ENCODE measurements around the gene NLRP6. TPM values are rescaled to one million over a fixed set of nuclear protein-coding genes. Genes with fewer than 3 reads are reported as not detected.

Gene NLRP6
- total and polyA plus RNA-seq, 4 experiments from 2014 or later = 1.4 to 26.3 (median 18.4) TPM

- H3K27me3 ChIP-seq (ENCODE audit: insufficient read depth, low read length) = no peaks in the 10 kb centered on the region
- H3K9me3 ChIP-seq (ENCODE audit: control insufficient read depth in 1 of 2, low read length in 2 of 2) = no peaks in the 10 kb centered on the region
- no peak overlapping the region for H3K4me3 ChIP-seq (ENCODE audit: low read length in 2 of 2)
- ChIA-PET CTCF (ENCODE audit: partially characterized antibody) (interaction anchor here (0.8 to 3.1 kb wide), 3 partner anchors 13 to 72 kb away, joined by 3 to 12 read pairs (median 5); no protein-coding TSS in a partner anchor), POLR2A (ENCODE audit: partially characterized antibody) (interaction anchor here (0.5 to 14.3 kb wide), 13 partner anchors 11 to 158 kb away, joined by 3 to 549 read pairs (median 29); partner anchors contain the start of genes BET1L, IFITM2, NLRP6 and PTDSS2)
- peaks cover 22% of the 10 kb centered on the region for H3K4me1 ChIP-seq (ENCODE audit: insufficient read depth, low read length)
- Mint-ChIP-seq H3K36me3 (peaks cover 0 to 34% of the 10 kb centered on the region in 2 donors), H3K27me3 (no peaks in the 10 kb centered on the region), H3K9me3 (peaks cover 0 to 1% (median 0%) of the 10 kb centered on the region in 8 donors), H3K27ac (peak overlapping the region; percentile 42 to 89 (median 73)), H3K4me1 (peaks cover 9 to 40% (median 21%) of the 10 kb centered on the region in 4 donors), H3K4me3 (peak overlapping the region in 4 of 8 donors; percentile 17 to 76 (median 38))
- H3K36me3 ChIP-seq (ENCODE audit: insufficient read depth, low read length) = peaks cover 8% of the 10 kb centered on the region
- H3K27ac ChIP-seq (ENCODE audit: low read depth, low read length) = no peak overlapping the region
- intact Hi-C loops (cut with micrococcal nuclease) = no loop called here
- peak in 1 of 5 donors; percentile 28 for DNase-seq
Observed at GRCh38 chr11:291281-292210, 13.3 kb downstream of the NLRP6 start.

DNA sequence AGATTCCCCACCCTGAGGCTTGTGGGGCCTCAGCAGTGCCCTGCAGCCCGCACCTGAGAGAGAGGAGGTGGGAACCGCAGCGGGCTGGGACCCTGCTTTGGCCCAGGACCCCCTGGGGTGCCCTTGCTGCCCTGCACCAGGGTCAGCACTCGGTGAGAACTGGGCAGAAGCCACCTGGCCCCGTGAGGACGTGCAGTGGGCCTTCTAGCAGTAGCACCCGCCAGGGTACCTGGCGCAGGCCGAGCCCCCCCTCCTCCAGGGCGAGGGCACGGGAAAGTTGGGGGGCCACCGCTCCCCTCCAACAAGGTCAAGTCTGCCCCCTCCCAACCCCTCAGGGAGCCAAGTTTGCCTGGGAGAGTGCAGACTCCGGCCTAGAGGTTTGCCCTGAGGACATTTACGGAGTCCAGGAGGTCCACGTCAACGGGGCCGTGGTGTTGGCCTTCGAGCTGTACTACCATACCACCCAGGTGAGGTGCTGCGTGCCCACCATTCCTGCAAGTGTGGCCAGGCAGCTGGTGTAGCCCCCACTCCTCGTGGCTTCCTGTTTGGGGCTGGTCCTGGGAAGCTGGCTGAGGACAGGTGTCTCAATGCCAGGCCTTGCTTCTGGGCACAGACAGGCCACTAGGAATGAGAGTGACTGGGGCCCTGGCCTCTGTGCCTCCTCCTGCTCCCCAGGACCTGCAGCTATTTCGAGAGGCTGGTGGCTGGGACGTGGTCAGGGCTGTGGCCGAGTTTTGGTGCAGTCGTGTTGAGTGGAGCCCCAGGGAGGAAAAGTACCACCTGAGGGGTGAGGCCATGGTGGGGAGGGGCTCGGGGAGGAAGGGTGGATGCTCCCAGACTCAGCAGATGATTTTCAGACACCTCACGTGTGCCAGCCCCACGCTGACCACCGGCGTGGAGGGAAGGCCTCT is 14.3 kb downstream of the NLRP6 start:
- Mint-ChIP-seq H3K27ac (peak overlapping the region in 2 of 7 donors; percentile 25 to 42), H3K4me1 (peaks cover 10 to 38% (median 23%) of the 10 kb centered on the region in 4 donors), H3K4me3 (peak overlapping the region in 1 of 8 donors; percentile 7), H3K9me3 (peaks cover 0 to 1% (median 0%) of the 10 kb centered on the region in 8 donors), H3K27me3 (no peaks in the 10 kb centered on the region), H3K36me3 (peaks cover 0 to 30% of the 10 kb centered on the region in 2 donors)
- ChIA-PET POLR2A (ENCODE audit: partially characterized antibody) (interaction anchor here (0.5 to 9.9 kb wide), 5 partner anchors 12 to 157 kb away, joined by 3 to 148 read pairs (median 9); partner anchors contain the start of genes BET1L, IFITM2, NLRP6 and RIC8A), CTCF (ENCODE audit: partially characterized antibody) (interaction anchor here (0.8 to 1.5 kb wide), 2 partner anchors 12 to 71 kb away, joined by 3 to 5 read pairs; no protein-coding TSS in a partner anchor)
- H3K27ac ChIP-seq (ENCODE audit: low read depth, low read length) = no peak overlapping the region
- no peak overlapping the region for H3K4me3 ChIP-seq (ENCODE audit: low read length in 2 of 2)
- H3K36me3 ChIP-seq (ENCODE audit: insufficient read depth, low read length) = peaks cover 8% of the 10 kb centered on the region
- peak in 1 of 5 donors; percentile 41 for DNase-seq
- H3K27me3 ChIP-seq (ENCODE audit: insufficient read depth, low read length) = no peaks in the 10 kb centered on the region
- H3K9me3 ChIP-seq (ENCODE audit: control insufficient read depth in 1 of 2, low read length in 2 of 2) = no peaks in the 10 kb centered on the region
- intact Hi-C loops (cut with micrococcal nuclease) = no loop called here
- H3K4me1 ChIP-seq (ENCODE audit: insufficient read depth, low read length) = peaks cover 25% of the 10 kb centered on the region

DNA sequence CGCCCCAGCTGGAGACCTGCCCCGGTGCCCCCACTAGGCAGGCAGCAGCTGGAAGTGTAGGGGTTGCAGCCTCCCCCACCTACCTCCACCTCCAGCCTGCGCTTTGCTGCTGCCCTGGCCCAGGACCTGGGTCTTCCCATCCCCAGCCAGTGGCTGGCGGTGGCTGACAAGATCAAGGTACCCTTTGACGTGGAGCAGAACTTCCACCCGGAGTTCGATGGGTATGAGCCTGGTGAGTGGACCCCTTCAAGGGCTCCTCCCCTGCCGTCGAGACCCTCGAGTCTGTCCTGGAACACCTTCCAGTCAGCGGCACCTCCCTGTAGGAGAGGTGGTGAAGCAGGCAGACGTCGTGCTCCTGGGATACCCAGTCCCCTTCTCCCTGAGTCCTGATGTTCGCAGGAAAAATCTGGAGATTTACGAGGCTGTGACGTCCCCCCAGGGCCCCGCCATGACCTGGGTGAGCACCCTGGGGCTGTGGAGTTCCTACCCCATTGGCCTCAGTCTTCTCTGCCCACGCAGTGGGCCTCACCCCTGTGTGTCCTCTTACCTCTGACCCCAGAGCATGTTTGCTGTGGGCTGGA is 15.2 kb downstream of the NLRP6 start:
- CTCF ChIA-PET (ENCODE audit: partially characterized antibody) = interaction anchor here (1.1 kb wide), 3 partner anchors 12 to 62 kb away, joined by 3 to 5 read pairs (median 3); no protein-coding TSS in a partner anchor
- Histone ChIP-seq H3K27ac (ENCODE audit: low read depth, low read length) (no peak overlapping the region), H3K9me3 (ENCODE audit: control insufficient read depth in 1 of 2, low read length in 2 of 2) (no peaks in the 10 kb centered on the region), H3K4me1 (ENCODE audit: insufficient read depth, low read length) (peaks cover 29% of the 10 kb centered on the region), H3K36me3 (ENCODE audit: insufficient read depth, low read length) (peaks cover 8% of the 10 kb centered on the region), H3K27me3 (ENCODE audit: insufficient read depth, low read length) (no peaks in the 10 kb centered on the region), H3K4me3 (ENCODE audit: low read length in 2 of 2) (no peak overlapping the region)
- Mint-ChIP-seq H3K27ac (no peak overlapping the region), H3K4me3 (no peak overlapping the region), H3K9me3 (peaks cover 0 to 1% (median 0%) of the 10 kb centered on the region in 8 donors), H3K4me1 (peaks cover 11 to 37% (median 26%) of the 10 kb centered on the region in 4 donors), H3K27me3 (no peaks in the 10 kb centered on the region), H3K36me3 (peaks cover 0 to 23% of the 10 kb centered on the region in 2 donors)
- intact Hi-C loops (cut with micrococcal nuclease) = no loop called here
- DNase-seq = peak in 1 of 5 donors; percentile 34
- POLR2A ChIA-PET (ENCODE audit: partially characterized antibody) = interaction anchor here (1.3 to 9.9 kb wide), 3 partner anchors 13 to 25 kb away, joined by 9 to 148 read pairs (median 37); partner anchors contain the start of genes IFITM2 and NLRP6

DNA sequence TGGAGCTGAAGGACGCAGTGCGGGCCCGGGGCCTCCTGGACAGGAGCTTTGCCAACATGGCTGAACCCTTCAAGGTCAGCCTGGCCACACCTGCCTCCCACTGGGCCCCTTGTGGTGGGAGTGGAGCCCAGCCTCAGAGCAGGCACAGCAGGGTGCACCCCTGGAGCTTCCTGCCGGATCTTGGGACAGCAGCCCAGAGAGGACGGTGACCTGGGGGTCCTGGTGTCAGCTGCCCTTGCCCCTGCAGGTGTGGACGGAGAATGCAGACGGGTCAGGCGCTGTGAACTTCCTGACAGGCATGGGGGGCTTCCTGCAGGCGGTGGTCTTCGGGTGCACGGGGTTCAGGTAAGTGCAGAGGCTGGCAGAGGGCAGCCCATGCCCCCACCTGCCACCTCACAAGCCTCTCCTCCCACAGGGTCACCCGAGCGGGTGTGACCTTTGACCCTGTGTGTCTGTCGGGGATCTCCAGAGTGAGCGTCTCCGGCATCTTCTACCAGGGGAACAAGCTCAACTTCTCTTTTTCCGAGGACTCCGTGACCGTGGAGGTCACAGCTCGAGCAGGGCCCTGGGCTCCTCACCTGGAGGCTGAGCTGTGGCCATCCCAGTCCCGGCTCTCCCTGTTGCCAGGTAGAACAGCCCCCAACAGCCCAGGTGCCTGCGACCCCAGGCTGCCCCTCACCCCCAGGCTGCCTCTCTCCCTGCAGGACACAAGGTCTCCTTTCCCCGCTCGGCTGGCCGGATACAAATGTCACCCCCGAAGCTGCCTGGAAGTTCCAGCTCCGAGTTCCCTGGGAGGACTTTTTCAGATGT is 15.8 kb downstream of the NLRP6 start:
- H3K4me1 ChIP-seq (ENCODE audit: insufficient read depth, low read length) = peaks cover 33% of the 10 kb centered on the region
- H3K27ac Mint-ChIP-seq = peak overlapping the region in 1 of 7 donors; percentile 72

GRCh38 chr11:294780-295179 is 16.6 kb downstream of the NLRP6 start:
- Mint-ChIP-seq H3K4me3 (no peak overlapping the region), H3K36me3 (peaks cover 0 to 23% of the 10 kb centered on the region in 2 donors), H3K9me3 (peaks cover 0 to 1% (median 0%) of the 10 kb centered on the region in 8 donors), H3K4me1 (peaks cover 11 to 36% (median 24%) of the 10 kb centered on the region in 4 donors), H3K27me3 (no peaks in the 10 kb centered on the region), H3K27ac (peak overlapping the region in 1 of 7 donors; percentile 72)
- Histone ChIP-seq H3K4me3 (ENCODE audit: low read length in 2 of 2) (no peak overlapping the region), H3K36me3 (ENCODE audit: insufficient read depth, low read length) (peaks cover 8% of the 10 kb centered on the region), H3K27ac (ENCODE audit: low read depth, low read length) (no peak overlapping the region), H3K4me1 (ENCODE audit: insufficient read depth, low read length) (peaks cover 28% of the 10 kb centered on the region), H3K9me3 (ENCODE audit: control insufficient read depth in 1 of 2, low read length in 2 of 2) (no peaks in the 10 kb centered on the region), H3K27me3 (ENCODE audit: insufficient read depth, low read length) (no peaks in the 10 kb centered on the region)
- DNase-seq = peak in 1 of 5 donors; percentile 21
- ChIA-PET CTCF (ENCODE audit: partially characterized antibody) (interaction anchor here (1.0 to 1.1 kb wide), 3 partner anchors 10 to 61 kb away, joined by 3 to 5 read pairs (median 4); no protein-coding TSS in a partner anchor), POLR2A (ENCODE audit: partially characterized antibody) (interaction anchor here (0.9 to 9.9 kb wide), 4 partner anchors 14 to 44 kb away, joined by 3 to 148 read pairs (median 10); partner anchors contain the start of gene NLRP6)
- intact Hi-C loops (cut with micrococcal nuclease) = no loop called here

More for the DNA sequence above, 15.8 kb downstream of the NLRP6 start:
- ChIA-PET POLR2A (ENCODE audit: partially characterized antibody) (interaction anchor here (0.9 to 9.9 kb wide), 4 partner anchors 13 to 43 kb away, joined by 3 to 148 read pairs (median 10); partner anchors contain the start of gene NLRP6), CTCF (ENCODE audit: partially characterized antibody) (interaction anchor here (1.0 to 1.1 kb wide), 4 partner anchors 11 to 61 kb away, joined by 3 to 5 read pairs (median 4); no protein-coding TSS in a partner anchor)
- H3K9me3 ChIP-seq (ENCODE audit: control insufficient read depth in 1 of 2, low read length in 2 of 2) = no peaks in the 10 kb centered on the region
- peaks cover 0 to 1% (median 0%) of the 10 kb centered on the region in 8 donors for H3K9me3 Mint-ChIP-seq
- H3K27me3 Mint-ChIP-seq = no peaks in the 10 kb centered on the region
- H3K4me3 Mint-ChIP-seq = no peak overlapping the region
- H3K36me3 ChIP-seq (ENCODE audit: insufficient read depth, low read length) = peaks cover 8% of the 10 kb centered on the region
- H3K4me3 ChIP-seq (ENCODE audit: low read length in 2 of 2) = no peak overlapping the region
- no peak overlapping the region for H3K27ac ChIP-seq (ENCODE audit: low read depth, low read length)
- H3K36me3 Mint-ChIP-seq = peaks cover 0 to 23% of the 10 kb centered on the region in 2 donors
- peak in 1 of 5 donors; percentile 41 for DNase-seq
- peaks cover 11 to 39% (median 27%) of the 10 kb centered on the region in 4 donors for H3K4me1 Mint-ChIP-seq
- intact Hi-C loops (cut with micrococcal nuclease) = no loop called here
- H3K27me3 ChIP-seq (ENCODE audit: insufficient read depth, low read length) = no peaks in the 10 kb centered on the region

Measured in CD4-positive, alpha-beta memory T cell (primary cell).